H1 (cell line): ENCODE measurements around the gene GDPD5. TPM values are rescaled to one million over a fixed set of nuclear protein-coding genes. Genes with fewer than 3 reads are reported as not detected.

Source experiments
- CTCF ChIA-PET: fragments of 300-600 bp; sonication (Branson Sonifier 250); formaldehyde crosslinking; loops from one replicate; lab custom pipeline; 2021; ENCODE audit not compliant: partially characterized antibody; lab: Charles Lee
- POLR2A ChIA-PET: fragments of 300-600 bp; sonication (Branson Sonifier 250); formaldehyde crosslinking; loops from one replicate; lab custom pipeline; 2021; ENCODE audit warnings: inconsistent platforms; ENCODE audit not compliant: partially characterized antibody; lab: Charles Lee
- DNase-seq, 2 experiments: peaks; one replicate each; pipeline versions ENCODE4 v3.0.0 to v3.0.0-alpha.2; 2010 to 2022; ENCODE audit warnings: low spot score in 2 of 2, low read depth in 1 of 2, mixed read lengths in 1 of 2
- FAIRE-seq: peaks from 2 replicates; lab custom pipeline; 2011; peaks lifted over from hg19 to GRCh38; lab: Jason Lieb, UNC
- H2AFZ ChIP-seq: 2 replicates; pipeline ENCODE4 v1.8.1; 2012; ENCODE audit warnings: low read length, inconsistent platforms
- H2AK5ac ChIP-seq: 2 replicates; pipeline ENCODE4 v1.6.1; 2013; ENCODE audit warnings: low read depth, low read length
- H2BK120ac ChIP-seq: replicated peaks from 2 replicates; pipeline ENCODE3; 2013; ENCODE audit warnings: low read depth, low read length, inconsistent platforms
- H2BK12ac ChIP-seq: 2 replicates; pipeline ENCODE4 v1.6.1; 2013; ENCODE audit warnings: low read depth, low read length
- H2BK15ac ChIP-seq: 2 replicates; pipeline ENCODE4 v1.6.1; 2013; ENCODE audit warnings: low read length
- H2BK20ac ChIP-seq: 2 replicates; pipeline ENCODE4 v1.6.1; 2013; ENCODE audit warnings: low read length
- H2BK5ac ChIP-seq: 2 replicates; pipeline ENCODE4 v1.6.1; 2013; ENCODE audit warnings: low read depth, low read length
- H3K14ac ChIP-seq: 2 replicates; pipeline ENCODE4 v1.6.1; 2013; ENCODE audit warnings: inconsistent platforms; ENCODE audit not compliant: insufficient read length
- H3K18ac ChIP-seq: 2 replicates; pipeline ENCODE4 v1.6.1; 2013; ENCODE audit warnings: low read length; ENCODE audit errors: extremely low read depth
- H3K23ac ChIP-seq: 2 replicates; pipeline ENCODE4 v1.6.1; 2013; ENCODE audit warnings: inconsistent platforms; ENCODE audit not compliant: insufficient read length
- H3K23me2 ChIP-seq: 2 replicates; pipeline ENCODE4 v1.6.1; 2013; ENCODE audit warnings: low read depth, low read length
- H3K27ac ChIP-seq: 2 replicates; pipeline ENCODE4 v1.6.1; 2011; ENCODE audit warnings: low read depth, low read length, inconsistent platforms
- H3K27me3 ChIP-seq, 4 experiments: replicated peaks in 1 of 4; 1 replicate in 1 of 4; 2 replicates in 3 of 4; pipeline versions ENCODE4 v1.6.1 to v1.8.1; 2011 to 2013; ENCODE audit warnings: low read length in 3 of 4, mild to moderate bottlenecking in 3 of 4, inconsistent platforms in 2 of 4, mixed read lengths in 2 of 4, moderate library complexity in 1 of 4; ENCODE audit not compliant: control insufficient read depth in 3 of 4, insufficient read depth in 3 of 4; ENCODE audit errors: extremely low read depth in 1 of 4
- H3K36me3 ChIP-seq, 4 experiments: 2 replicates each; pipeline versions ENCODE4 v1.6.1 to v1.8.1; 2011 to 2013; ENCODE audit warnings: mild to moderate bottlenecking in 4 of 4, low read length in 3 of 4, moderate library complexity in 2 of 4, control low read depth in 1 of 4, inconsistent platforms in 1 of 4; ENCODE audit not compliant: insufficient read depth in 4 of 4, control insufficient read depth in 2 of 4
- H3K4ac ChIP-seq: replicated peaks from 2 replicates; pipeline ENCODE3; 2013; ENCODE audit warnings: low read length, low read depth, mixed read lengths, inconsistent platforms; ENCODE audit not compliant: insufficient read length
- H3K4me1 ChIP-seq, 4 experiments: replicated peaks in 1 of 4; 1 replicate in 1 of 4; 2 replicates in 3 of 4; pipeline versions ENCODE4 v1.6.1 to v1.8.1; 2011 to 2013; ENCODE audit warnings: low read length in 3 of 4, inconsistent platforms in 2 of 4, mixed read lengths in 1 of 4; ENCODE audit not compliant: insufficient read depth in 4 of 4, control insufficient read depth in 3 of 4
- H3K4me2 ChIP-seq, 2 experiments: 2 replicates each; pipeline versions ENCODE4 v1.6.1 to v1.8.1; 2011 to 2013; ENCODE audit warnings: low read depth in 2 of 2, low read length in 2 of 2, control low read depth in 1 of 2, inconsistent platforms in 1 of 2, mild to moderate bottlenecking in 1 of 2; ENCODE audit not compliant: insufficient read depth in 1 of 2
- H3K4me3 ChIP-seq, 4 experiments: fragments of 200-600, 300-600 bp in 1 of 4; sonication (generic), shearing (Covaris generic), sonication (Bioruptor Twin) in 1 of 4; 2 replicates each; pipeline versions ENCODE4 v1.5.1 to v1.8.1; 2011 to 2016; ENCODE audit warnings: low read length in 4 of 4, low read depth in 3 of 4, control low read depth in 2 of 4, inconsistent platforms in 2 of 4, mild to moderate bottlenecking in 2 of 4, mixed read lengths in 1 of 4, moderate library complexity in 1 of 4; ENCODE audit not compliant: insufficient read depth in 2 of 4; ENCODE audit errors: extremely low read depth in 1 of 4
- H3K56ac ChIP-seq: replicated peaks from 2 replicates; pipeline ENCODE3; 2013; ENCODE audit warnings: low read depth, mild to moderate bottlenecking, mixed read lengths, low read length, inconsistent platforms; ENCODE audit not compliant: insufficient read length
- H3K79me1 ChIP-seq: 2 replicates; pipeline ENCODE4 v1.6.1; 2013; ENCODE audit warnings: low read depth, low read length, control low read depth
- H3K79me2 ChIP-seq, 2 experiments: 2 replicates each; pipeline versions ENCODE4 v1.6.1 to v1.8.1; 2012 to 2013; ENCODE audit warnings: low read length in 2 of 2, mild to moderate bottlenecking in 2 of 2, inconsistent platforms in 1 of 2; ENCODE audit not compliant: insufficient read depth in 2 of 2, control insufficient read depth in 1 of 2
- H3K9ac ChIP-seq, 4 experiments: replicated peaks in 1 of 4; 1 replicate in 1 of 4; 2 replicates in 3 of 4; pipeline versions ENCODE4 v1.6.1 to v1.8.1; 2011 to 2013; ENCODE audit warnings: low read depth in 3 of 4, low read length in 3 of 4, control low read depth in 2 of 4, mild to moderate bottlenecking in 2 of 4, moderate library complexity in 2 of 4, inconsistent platforms in 1 of 4; ENCODE audit errors: extremely low read depth in 1 of 4
- H3K9me3 ChIP-seq, 2 experiments: 2 replicates each; pipeline versions ENCODE4 v1.6.1 to v1.8.1; 2012 to 2013; ENCODE audit warnings: mild to moderate bottlenecking in 2 of 2, moderate library complexity in 2 of 2, control low read depth in 1 of 2, inconsistent platforms in 1 of 2, low read depth in 1 of 2, low read length in 1 of 2, mixed read lengths in 1 of 2; ENCODE audit not compliant: insufficient read depth in 2 of 2
- H4K20me1 ChIP-seq, 2 experiments: replicated peaks in 1 of 2; 2 replicates each; pipeline versions ENCODE3 to v1.8.1; 2011 to 2013; ENCODE audit warnings: inconsistent platforms in 2 of 2, low read length in 2 of 2, mild to moderate bottlenecking in 1 of 2; ENCODE audit not compliant: insufficient read depth in 2 of 2, control insufficient read depth in 1 of 2
- H4K5ac ChIP-seq: 2 replicates; pipeline ENCODE4 v1.6.1; 2013; ENCODE audit warnings: low read length, low read depth, mixed read lengths, inconsistent platforms; ENCODE audit not compliant: insufficient read length
- H4K8ac ChIP-seq: 2 replicates; pipeline ENCODE4 v1.8.0; 2013; ENCODE audit warnings: mild to moderate bottlenecking, moderate library complexity, low read length, inconsistent platforms; ENCODE audit not compliant: insufficient read depth; ENCODE audit errors: extremely low read depth
- H4K91ac ChIP-seq: replicated peaks from 2 replicates; pipeline ENCODE3; 2013; ENCODE audit warnings: low read length, mixed read lengths, inconsistent platforms; ENCODE audit not compliant: insufficient read length
- HDAC2 ChIP-seq, 2 experiments: fragments of 300-600 bp in 1 of 2; sonication (generic) in 1 of 2; IDR thresholded peaks; 2 replicates each; pipeline ENCODE4 v1.6.1; 2011 to 2012; ENCODE audit warnings: low read depth in 2 of 2, low read length in 2 of 2, mild to moderate bottlenecking in 2 of 2, moderate library complexity in 2 of 2, borderline replicate concordance in 1 of 2, inconsistent platforms in 1 of 2
- POU5F1 ChIP-seq: IDR thresholded peaks from 2 replicates; pipeline ENCODE4 v1.6.1; 2011; ENCODE audit warnings: low read depth, mild to moderate bottlenecking, low read length, moderate library complexity
- RAD21 ChIP-seq, 2 experiments: IDR thresholded peaks in 1 of 2; conservative IDR thresholded peaks in 1 of 2; 2 replicates each; pipeline ENCODE4 v1.6.1; 2011; ENCODE audit warnings: low read depth in 2 of 2, low read length in 2 of 2, improper control_type of control experiment in 1 of 2, inconsistent platforms in 1 of 2, mild to moderate bottlenecking in 1 of 2, moderate library complexity in 1 of 2
- WGBS, 2 experiments: shearing (Covaris generic) in 1 of 2; methylation state at CpG; one replicate each; pipeline versions ENCODE4 v1.1.6 to v1.1.7; 2013 to 2015; ENCODE audit warnings: low lambda C conversion rate in 2 of 2, mixed read lengths in 2 of 2, inconsistent platforms in 1 of 2, low coverage in 1 of 2, missing lambda C conversion rate in 1 of 2; ENCODE audit not compliant: insufficient replicate concordance in 2 of 2, insufficient coverage in 1 of 2, insufficient read length in 1 of 2; ENCODE audit errors: extremely low coverage in 1 of 2, missing lambda C conversion rate in 1 of 2; 5-methylcytosine and 5-hydroxymethylcytosine counted together
- polyA plus RNA-seq, 7 experiments: library from polyadenylated mRNA; depleted of rRNA in 3 of 7; stranded (reverse) in 5 of 7; unstranded in 2 of 7; fragments of >200 nt in 5 of 7; fragments of 200-250 nt in 2 of 7; gene quantifications; 1 replicate in 5 of 7; 2 replicates in 1 of 7; 4 replicates in 1 of 7; pipeline versions ENCODE4 v1.2.1 to v1.2.3, GENCODE V29; 2011 to 2013; ENCODE audit warnings: missing spikeins in 2 of 7, mixed read lengths in 2 of 7
- total RNA-seq: library from RNA; stranded (reverse); fragmentation: NEBNext Ultra II Directional; extraction: Animal tissue kit (Norgen Biotek cat#: 25700); gene quantifications from 2 replicates; pipeline ENCODE4 v1.2.1, GENCODE V29; 2021
- TF ChIP-seq, protein P1 (sequence below): IDR thresholded peaks from 2 replicates; pipeline ENCODE4 v1.6.1; 2011; ENCODE audit warnings: low read length, improper control_type of control experiment

The GDPD5 gene
- total and polyA plus RNA-seq, 2 of the 8 experiments (the other 6 are each of a cell fraction or from before 2014, with no cell fraction given): 7.8 to 8.6 TPM

DNA sequence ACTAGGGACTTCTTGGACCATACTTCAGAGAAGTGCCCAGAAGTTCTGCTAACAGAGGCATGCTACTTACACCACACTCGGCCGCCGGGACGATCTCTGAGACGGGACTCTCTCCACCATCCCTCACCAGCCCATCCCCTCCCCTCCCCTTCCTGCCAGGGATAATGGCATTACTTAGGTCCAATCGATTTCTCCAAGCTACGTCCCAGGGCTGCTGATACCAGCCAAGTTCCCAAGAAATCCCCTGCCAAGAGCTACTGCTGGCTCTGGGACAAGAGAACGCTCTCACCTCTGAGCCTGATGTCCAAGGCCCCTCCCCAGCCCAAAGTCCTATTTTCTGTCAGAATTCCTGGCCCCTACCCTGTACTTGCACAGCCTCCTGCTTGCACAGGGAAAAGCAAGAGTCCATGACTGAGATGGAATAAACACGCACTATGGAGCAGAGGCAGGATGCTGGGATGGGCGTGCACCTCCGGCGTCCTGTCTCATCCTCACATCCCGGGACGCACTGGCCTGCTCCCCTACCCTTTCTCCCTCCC, 42.7 kb downstream of the GDPD5 start:
- Histone ChIP-seq H3K79me1 (no peaks in the 10 kb centered on the region; the same call in 1 of the 2 replicates), H2BK120ac (no peak overlapping the region), H2AFZ (no peak overlapping the region), H3K79me2 (no peaks in the 10 kb centered on the region), H4K8ac (no peak overlapping the region), H3K9ac (no peak overlapping the region), H3K4me2 (no peak overlapping the region), H3K4me1 (no peaks in the 10 kb centered on the region), H4K5ac (no peak overlapping the region), H3K23ac (no peak overlapping the region), H3K18ac (no peak overlapping the region), H3K14ac (no peak overlapping the region), H2BK12ac (no peak overlapping the region), H3K4ac (no peak overlapping the region), H3K27ac (no peak overlapping the region), H3K23me2 (no peaks in the 10 kb centered on the region), H3K36me3 (no peaks in the 10 kb centered on the region), H2AK5ac (no peak overlapping the region), H3K27me3 (no peaks in the 10 kb centered on the region), H2BK15ac (no peak overlapping the region), H3K56ac (no peak overlapping the region), H2BK5ac (no peak overlapping the region), H3K9me3 (no peaks in the 10 kb centered on the region), H4K91ac (no peak overlapping the region), H4K20me1 (no peaks in the 10 kb centered on the region), H3K4me3 (no peak overlapping the region), H2BK20ac (no peak overlapping the region)
- TF ChIP-seq, protein P1, sequence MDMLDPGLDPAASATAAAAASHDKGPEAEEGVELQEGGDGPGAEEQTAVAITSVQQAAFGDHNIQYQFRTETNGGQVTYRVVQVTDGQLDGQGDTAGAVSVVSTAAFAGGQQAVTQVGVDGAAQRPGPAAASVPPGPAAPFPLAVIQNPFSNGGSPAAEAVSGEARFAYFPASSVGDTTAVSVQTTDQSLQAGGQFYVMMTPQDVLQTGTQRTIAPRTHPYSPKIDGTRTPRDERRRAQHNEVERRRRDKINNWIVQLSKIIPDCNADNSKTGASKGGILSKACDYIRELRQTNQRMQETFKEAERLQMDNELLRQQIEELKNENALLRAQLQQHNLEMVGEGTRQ: no peak
- no peak for TF ChIP-seq HDAC2 (IDR thresholded peaks at IDR 0.05; ENCODE audit: borderline replicate concordance in 1 of 2, low read depth in 2 of 2, low read length in 2 of 2)
- TF ChIP-seq RAD21 (IDR thresholded peaks at IDR 0.05 in 1 of 2, conservative IDR thresholded peaks at IDR 0.05 in 1 of 2; ENCODE audit: low read depth in 2 of 2, low read length in 2 of 2): no peak
- no peak for TF ChIP-seq POU5F1
- WGBS, 2 experiments: 95% methylated on average over 14 of the region's 14 CpGs; no CpG with 5 or more reads in 1 of the 2 experiments
- POLR2A ChIA-PET: no interaction called here
- CTCF ChIA-PET: interaction anchor here (1.6 to 21.4 kb wide), 3 partner anchors 17 to 47 kb away, joined by 3 to 176 read pairs (median 7); partner anchors contain the start of gene GDPD5
- FAIRE-seq: no peak
- no peak for DNase-seq
